MCF 10A (cell line): ENCODE measurements around the gene TMEM107. TPM values are rescaled to one million over a fixed set of nuclear protein-coding genes. Genes with fewer than 3 reads are reported as not detected.
"Not testable (repeated sequence)": the region's sequence is repeated elsewhere in the genome, so short reads cannot be mapped to it uniquely, and the experiment has no call there.

ENCODE experiments used
- BruUV-seq: library from RNA; stranded (reverse); fragments of 400-500 nt; replicated peaks from 2 replicates; lab custom pipeline; 2021; lab: Mats Ljungman, UMichigan
- CTCF ChIA-PET: fragments of 300-600 bp; sonication (Branson Sonifier 250); formaldehyde crosslinking; extraction: SDS; loops from one replicate; lab custom pipeline; 2021; ENCODE audit warnings: antibody characterized with exemption, inconsistent platforms; lab: Yijun Ruan, JAX
- POLR2A ChIA-PET: fragments of 300-600, 350-650 bp; sonication (Branson Sonifier 250); formaldehyde crosslinking; extraction: SDS; loops from one replicate; lab custom pipeline; 2020; ENCODE audit warnings: antibody characterized with exemption, inconsistent platforms; lab: Yijun Ruan, JAX
- DNase-seq: peaks from one replicate; pipeline ENCODE4 v3.0.0-alpha.2; 2018; ENCODE audit not compliant: unreplicated experiment
- H3K27ac Mint-ChIP-seq: one replicate; pipeline ENCODE4 v1.8.0; 2022; ENCODE audit warnings: mild to moderate bottlenecking, low read depth, mixed read lengths; ENCODE audit not compliant: unreplicated experiment
- H3K27me3 Mint-ChIP-seq: one replicate; pipeline ENCODE4 v1.8.0; 2022; ENCODE audit warnings: mixed read lengths; ENCODE audit not compliant: insufficient read depth, unreplicated experiment
- H3K36me3 Mint-ChIP-seq: one replicate; pipeline ENCODE4 v1.8.0; 2022; ENCODE audit warnings: mild to moderate bottlenecking, moderate library complexity, mixed read lengths; ENCODE audit not compliant: insufficient read depth, unreplicated experiment
- H3K4me1 Mint-ChIP-seq: one replicate; pipeline ENCODE4 v1.8.0; 2022; ENCODE audit warnings: mixed read lengths; ENCODE audit not compliant: insufficient read depth, unreplicated experiment
- H3K4me3 Mint-ChIP-seq: one replicate; pipeline ENCODE4 v1.8.0; 2022; ENCODE audit warnings: mild to moderate bottlenecking, moderate library complexity, mixed read lengths; ENCODE audit not compliant: unreplicated experiment
- H3K9me3 Mint-ChIP-seq: one replicate; pipeline ENCODE4 v1.8.0; 2022; ENCODE audit warnings: mixed read lengths; ENCODE audit not compliant: unreplicated experiment
- CTCF ChIP-seq: fragments of 200-600 bp; IDR thresholded peaks from one replicate; pipeline ENCODE4 v1.8.0; 2022; ENCODE audit warnings: antibody characterized with exemption, mild to moderate bottlenecking; ENCODE audit not compliant: unreplicated experiment
- intact Hi-C: fragments of 100-400 bp; cut with micrococcal nuclease; formaldehyde crosslinking; loops from 2 replicates; pipeline ENCODE4 v1.14.1; 2022
- total RNA-seq: library from RNA; stranded (reverse); gene quantifications from 2 replicates; pipeline ENCODE4 v1.2.3, GENCODE V29; 2022

The TMEM107 gene
- total RNA-seq, 1 experiment from 2014 or later = 8.4 TPM

- Mint-ChIP-seq H3K4me1 (peaks cover 27% of the 10 kb centered on the region), H3K27ac (peak overlapping the region; percentile 100), H3K4me3 (peak overlapping the region; percentile 91), H3K27me3 (no peaks in the 10 kb centered on the region), H3K9me3 (no peaks in the 10 kb centered on the region), H3K36me3 (peaks cover 9% of the 10 kb centered on the region)
- POLR2A ChIA-PET = interaction anchor here (0.6 to 7.6 kb wide), 32 partner anchors 9 to 903 kb away, joined by 3 to 148 read pairs (median 6); partner anchors contain the start of genes ALOXE3, BORCS6, CTC1 and HES7
- peak; percentile 99 for DNase-seq
- TF ChIP-seq CTCF = no peak
- intact Hi-C loops = loop anchor here (1.0 kb wide), 2 partner anchors 14 to 54 kb away; no protein-coding TSS in a partner anchor
- CTCF ChIA-PET = interaction anchor here (0.6 to 0.9 kb wide), 4 partner anchors 9 to 114 kb away, joined by 3 to 5 read pairs (median 3); no protein-coding TSS in a partner anchor
- BruUV-seq = TSS peak; percentile 99
These were observed 2.9 kb downstream of the TMEM107 start for GRCh38 chr17:8173056-8173870.

GRCh38 chr17:8170186-8170585 lies 6.0 kb downstream of the TMEM107 start:
- H3K9me3 Mint-ChIP-seq, DNase-seq, H3K36me3 Mint-ChIP-seq, H3K27me3 Mint-ChIP-seq, H3K4me3 Mint-ChIP-seq, intact Hi-C loops, H3K27ac Mint-ChIP-seq, BruUV-seq: not testable (repeated sequence)
- CTCF ChIA-PET = interaction anchor here (0.7 kb wide), 2 partner anchors 9 to 16 kb away, joined by 3 read pairs; no protein-coding TSS in a partner anchor
- POLR2A ChIA-PET = interaction anchor here (0.7 to 1.2 kb wide), 4 partner anchors 12 to 33 kb away, joined by 3 to 5 read pairs (median 4); no protein-coding TSS in a partner anchor
- peaks cover 11% of the 10 kb centered on the region for H3K4me1 Mint-ChIP-seq

DNA sequence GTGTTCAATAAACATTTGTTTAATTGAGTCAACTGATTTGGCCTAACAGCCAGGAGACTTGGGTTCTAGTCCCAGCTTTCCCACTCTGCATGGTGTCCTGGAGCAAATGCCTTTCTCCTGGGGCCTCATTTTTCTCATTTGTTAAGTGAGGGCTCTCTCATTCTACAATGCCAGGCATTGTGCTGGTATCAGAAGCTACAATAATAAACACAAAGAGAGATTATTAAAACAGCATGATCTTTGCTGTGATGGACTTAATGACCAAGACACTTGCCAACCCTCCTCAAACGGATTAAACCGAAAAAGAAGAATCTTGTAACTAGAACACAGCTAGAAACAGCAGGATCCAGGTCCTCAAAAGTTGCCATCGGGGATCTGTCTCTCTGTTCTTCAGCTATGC lies 8.7 kb downstream of the TMEM107 start:
- Mint-ChIP-seq H3K9me3 (no peaks in the 10 kb centered on the region), H3K4me1 (peaks cover 10% of the 10 kb centered on the region), H3K36me3 (peaks cover 11% of the 10 kb centered on the region), H3K4me3 (no peak overlapping the region), H3K27me3 (no peaks in the 10 kb centered on the region), H3K27ac (no peak overlapping the region)
- intact Hi-C loops = no loop called here
- ChIA-PET CTCF (interaction anchor here (0.7 to 2.4 kb wide), 3 partner anchors 9 to 17 kb away, joined by 3 to 10 read pairs (median 3); no protein-coding TSS in a partner anchor), POLR2A (interaction anchor here (0.6 to 2.2 kb wide), 9 partner anchors 9 to 83 kb away, joined by 3 to 15 read pairs (median 4); partner anchors contain the start of gene BORCS6)
- DNase-seq = no peak
- no peak for TF ChIP-seq CTCF
- BruUV-seq = no TSS peak

DNA sequence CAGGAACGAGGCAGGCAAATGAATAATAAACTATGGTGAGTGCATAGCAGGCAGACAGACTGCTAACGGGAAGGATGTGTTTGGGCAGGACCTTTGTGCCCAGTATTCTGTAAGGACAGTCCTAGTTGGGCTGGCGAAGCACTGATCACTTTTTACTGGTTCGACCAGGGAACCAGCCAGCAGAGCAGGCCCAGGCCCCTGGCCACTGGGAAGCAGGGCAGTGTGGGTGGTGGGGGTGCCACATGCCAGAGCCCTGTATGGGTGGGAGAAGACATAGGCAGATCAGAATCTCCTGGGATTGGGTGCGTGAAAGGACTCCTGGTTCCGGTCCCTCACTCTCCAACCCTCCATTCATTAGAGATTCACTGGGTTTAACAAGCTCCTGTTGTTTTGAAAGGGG lies 9.4 kb downstream of the TMEM107 start:
- TF ChIP-seq CTCF = no peak
- intact Hi-C loops = no loop called here
- ChIA-PET CTCF (interaction anchor here (1.6 to 2.4 kb wide), 2 partner anchors 8 to 18 kb away, joined by 3 to 10 read pairs; no protein-coding TSS in a partner anchor), POLR2A (interaction anchor here (0.7 to 2.2 kb wide), 7 partner anchors 8 to 330 kb away, joined by 3 to 15 read pairs (median 5); partner anchors contain the start of gene BORCS6)
- Mint-ChIP-seq H3K27me3 (no peaks in the 10 kb centered on the region), H3K4me3 (no peak overlapping the region), H3K27ac (no peak overlapping the region), H3K4me1 (peaks cover 11% of the 10 kb centered on the region), H3K36me3 (peaks cover 11% of the 10 kb centered on the region), H3K9me3 (no peaks in the 10 kb centered on the region)
- no peak for DNase-seq
- no TSS peak for BruUV-seq
